SHP77 treated with DMSO at 0.1 percent for 48 hours (cell line): ENCODE results near the gene MYO5B.
A peak's percentile ranks its signal among the peaks of the same experiment; 100 is the strongest.
"Not testable (repeated sequence)": the region's sequence is repeated elsewhere in the genome, so short reads cannot be mapped to it uniquely, and the experiment has no call there.

Experiments used
- DNase-seq: peaks from one replicate; lab custom pipeline; 2025; lab: John Stamatoyannopoulos, UW

MYO5B gene

DNA sequence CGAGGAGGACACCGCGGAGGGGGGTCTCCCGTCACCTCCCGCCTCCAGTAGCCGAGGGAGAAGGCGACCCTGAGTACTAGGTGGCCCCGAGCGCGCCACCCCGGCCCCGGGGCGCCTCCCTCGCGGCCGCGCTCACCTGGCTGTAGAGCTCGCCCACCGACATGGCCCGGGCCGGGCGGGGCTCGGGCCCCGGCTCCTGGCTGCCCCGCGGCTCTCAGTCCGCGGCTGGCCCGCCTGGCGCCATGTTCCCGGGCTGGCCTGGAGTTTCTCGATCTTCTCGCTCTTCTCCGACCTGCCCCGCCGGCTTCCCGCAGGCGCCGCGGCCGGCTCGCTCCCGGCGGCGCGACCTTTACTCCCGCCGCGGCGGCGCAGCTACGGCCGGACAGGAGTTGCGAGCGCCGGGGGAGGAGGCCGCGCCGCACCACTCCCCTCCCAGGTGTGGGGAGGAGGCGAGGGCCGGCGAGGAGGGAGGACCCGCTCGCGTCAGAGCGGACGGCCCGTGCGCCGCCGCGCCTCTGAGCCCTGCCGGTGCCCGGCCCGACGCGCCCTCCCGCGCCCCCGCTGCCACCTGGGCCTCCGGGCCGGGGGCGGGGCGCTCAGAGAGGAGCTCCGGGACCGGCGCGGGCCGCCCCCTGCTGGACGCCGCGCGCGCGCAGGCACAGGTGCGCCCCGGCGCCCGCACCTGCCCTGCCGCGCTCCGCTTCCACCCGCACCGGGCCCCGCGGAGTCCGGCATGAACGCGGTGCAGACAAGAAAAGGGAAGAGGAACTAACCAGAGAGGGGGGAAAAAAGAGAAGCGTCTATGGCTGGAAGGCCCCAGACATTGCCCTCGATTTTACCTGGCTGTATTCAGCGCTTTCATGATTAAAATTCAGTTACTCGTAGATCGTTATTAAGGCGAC, at the start of gene MYO5B:
MYO5B (minus strand) TSS at position 517 of the 902 bp plus-strand sequence; CDS start at position 163, 354 bp downstream.
- DNase-seq: no peak

DNA sequence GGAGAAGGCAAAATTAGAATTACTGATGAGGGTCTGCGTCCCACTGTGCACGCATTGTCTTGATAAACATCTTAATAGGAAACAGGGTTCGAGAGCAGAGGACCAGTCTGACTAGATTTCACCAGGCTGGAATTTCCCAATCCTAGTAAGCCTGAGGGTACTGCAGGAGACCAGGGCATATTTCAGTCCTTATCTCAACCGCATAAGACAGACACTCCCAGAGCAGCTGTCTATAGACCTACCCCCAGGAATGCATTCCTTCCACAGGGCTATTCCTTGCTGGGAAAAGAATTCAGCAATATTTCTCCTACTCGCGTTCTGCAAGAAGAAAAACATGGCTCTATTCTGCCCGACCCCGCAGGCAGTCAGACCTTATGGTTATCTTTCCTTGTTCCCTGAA, 46.8 kb upstream of the MYO5B start:
- not testable (repeated sequence) for DNase-seq

DNA sequence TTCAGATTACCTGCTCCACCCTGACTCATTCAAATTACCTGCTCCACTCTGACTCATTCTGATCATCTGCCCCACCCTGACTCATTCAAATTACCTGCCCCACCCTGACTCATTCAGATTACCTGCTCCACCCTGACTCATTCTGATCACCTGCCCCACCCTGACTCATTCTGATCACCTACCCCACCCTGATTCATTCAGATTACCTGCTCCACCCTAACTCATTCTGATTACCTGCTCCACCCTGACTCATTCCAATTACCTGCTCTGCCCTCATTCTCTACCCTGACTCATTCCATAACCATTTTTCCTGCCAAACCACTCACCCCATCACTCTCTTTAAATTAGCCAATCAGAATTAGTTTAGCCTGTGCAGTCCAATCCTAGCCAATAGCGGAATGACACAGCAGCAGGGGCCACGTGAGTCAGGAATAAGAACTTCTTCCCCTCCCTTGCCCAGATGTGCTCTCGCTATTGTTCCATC, 45.2 kb upstream of the MYO5B start:
- no peak for DNase-seq

DNA sequence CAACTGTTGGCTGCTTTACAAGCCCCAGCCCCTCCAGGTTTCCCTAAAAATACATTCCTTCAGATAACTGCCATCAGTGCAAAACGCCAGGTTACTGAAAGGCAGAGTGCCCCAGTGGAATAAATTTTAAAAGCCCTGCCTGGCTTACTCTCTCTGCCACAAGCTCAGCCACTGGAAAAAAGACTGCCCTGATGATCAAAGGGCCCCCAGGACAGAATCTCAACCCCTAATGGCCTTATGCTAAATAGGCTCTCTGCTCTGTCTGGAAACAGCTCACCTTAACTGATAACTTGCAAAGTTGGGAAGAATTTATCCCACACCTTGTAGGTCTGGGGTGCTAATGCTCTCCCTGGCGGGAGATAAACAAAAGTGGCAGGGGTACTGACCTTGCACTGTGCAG, 37.5 kb upstream of the MYO5B start:
- no peak for DNase-seq

DNA sequence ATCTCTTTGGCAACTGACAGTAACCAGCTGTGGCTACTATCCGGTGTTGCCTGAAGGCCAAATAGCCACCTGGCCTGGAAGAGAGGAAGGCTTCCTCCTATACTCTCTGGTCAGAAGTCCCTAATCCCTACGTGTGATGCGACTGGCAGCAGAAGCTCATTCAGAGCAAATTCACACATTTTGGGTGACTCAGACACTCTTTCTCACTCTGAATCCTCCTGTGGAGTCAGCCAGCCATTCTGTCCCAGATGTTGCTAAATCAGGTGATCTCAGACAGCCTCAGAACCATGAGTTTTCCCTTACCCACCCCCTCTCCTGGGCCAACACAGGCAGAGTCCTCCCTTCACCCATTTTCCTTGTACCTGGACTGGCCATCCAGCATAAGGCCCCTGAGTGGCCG, 36.7 kb upstream of the MYO5B start:
- no peak for DNase-seq

DNA sequence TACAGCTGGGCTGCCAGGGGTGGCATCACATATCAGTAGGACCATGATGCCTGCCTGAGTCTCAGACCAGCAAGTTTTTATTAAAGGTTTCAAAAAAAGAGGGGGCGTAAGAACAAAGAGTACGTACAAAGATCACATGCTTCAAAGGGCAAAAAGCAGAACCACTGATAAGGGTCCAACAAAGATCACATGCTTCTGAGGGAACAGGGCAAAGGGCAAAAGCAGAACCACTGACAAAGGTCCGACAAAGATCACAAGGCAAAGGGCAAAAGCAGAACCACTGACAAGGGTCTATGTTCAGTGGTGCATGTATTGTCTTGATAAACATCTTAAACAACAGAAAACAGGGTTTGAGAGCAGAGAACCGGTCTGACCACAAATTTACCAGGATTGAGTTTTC, 25.3 kb upstream of the MYO5B start:
- not testable (repeated sequence) for DNase-seq

DNA sequence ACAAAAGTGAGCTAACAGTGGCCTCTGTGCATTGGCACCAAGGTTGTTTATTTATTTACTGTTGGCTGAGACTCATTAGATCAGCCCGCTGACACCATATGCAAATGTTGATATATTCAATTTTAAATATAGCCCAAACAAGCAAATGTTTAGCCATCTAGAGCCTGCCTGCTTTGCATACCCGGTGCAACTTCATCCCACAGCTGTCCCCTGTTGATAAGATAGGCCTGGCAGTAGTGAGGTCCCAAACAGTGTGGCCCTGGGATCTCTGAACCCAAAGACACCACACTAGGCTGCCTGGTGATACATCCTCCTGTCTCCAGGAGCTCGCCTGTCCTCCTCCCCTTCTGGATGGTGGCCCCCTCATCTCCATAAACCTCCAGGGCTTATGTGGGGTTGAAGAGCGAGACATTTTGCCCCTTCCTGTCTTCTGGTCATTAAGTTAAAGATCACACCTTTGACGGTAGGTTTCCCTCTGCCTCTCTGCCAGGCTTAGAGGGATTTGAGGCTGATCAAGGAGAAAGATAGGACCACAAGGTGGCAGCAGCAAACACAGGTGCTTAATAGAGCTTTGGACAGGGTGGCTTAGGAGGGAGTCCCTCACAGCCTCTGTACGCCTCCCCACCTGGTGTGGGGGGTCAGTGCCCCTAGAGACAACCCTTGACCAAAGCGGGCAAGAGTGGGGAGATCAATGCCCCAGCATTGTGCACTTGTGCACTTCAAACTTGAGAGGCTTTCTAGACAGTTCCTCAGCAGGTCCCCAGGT, 23.7 kb upstream of the MYO5B start:
- DNase-seq: no peak

DNA sequence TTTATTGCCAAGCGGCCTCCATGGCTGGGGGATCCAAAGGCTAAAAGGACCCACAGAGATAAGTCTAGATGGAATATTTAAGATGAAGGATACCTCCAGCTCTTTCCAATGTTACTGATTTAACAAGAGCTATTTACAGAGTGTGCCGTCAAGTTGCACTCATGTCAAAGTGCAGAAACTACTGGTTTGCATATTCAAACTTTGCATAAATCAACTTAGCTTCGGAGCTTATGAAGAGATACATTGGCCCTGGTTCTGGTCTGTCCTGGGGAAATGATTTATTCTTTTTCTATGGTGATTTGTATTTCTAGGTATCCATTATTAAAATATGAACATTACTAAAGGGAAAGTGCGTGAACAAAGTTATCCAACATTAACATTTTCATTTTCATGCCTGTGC, 14.4 kb upstream of the MYO5B start:
- DNase-seq: no peak

DNA sequence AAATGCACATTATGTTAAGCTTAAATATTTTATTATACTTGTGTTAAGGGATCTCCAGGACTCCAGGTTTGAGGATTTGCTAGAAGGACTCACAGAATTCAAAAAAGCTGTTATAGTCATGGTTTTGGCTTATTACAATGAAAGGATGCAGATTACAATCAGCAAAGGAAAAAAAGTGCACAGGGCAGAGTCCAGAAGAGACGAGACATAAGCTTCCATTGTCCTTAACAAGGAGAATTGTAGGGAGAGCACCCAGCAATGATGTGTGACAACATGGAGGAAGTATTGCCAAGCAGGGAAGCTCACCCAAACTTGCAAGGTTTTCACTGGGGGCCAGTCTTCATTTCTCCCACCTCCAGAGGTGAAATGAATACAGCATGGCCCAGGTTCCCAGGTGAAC, 12.8 kb upstream of the MYO5B start:
- no peak for DNase-seq

DNA sequence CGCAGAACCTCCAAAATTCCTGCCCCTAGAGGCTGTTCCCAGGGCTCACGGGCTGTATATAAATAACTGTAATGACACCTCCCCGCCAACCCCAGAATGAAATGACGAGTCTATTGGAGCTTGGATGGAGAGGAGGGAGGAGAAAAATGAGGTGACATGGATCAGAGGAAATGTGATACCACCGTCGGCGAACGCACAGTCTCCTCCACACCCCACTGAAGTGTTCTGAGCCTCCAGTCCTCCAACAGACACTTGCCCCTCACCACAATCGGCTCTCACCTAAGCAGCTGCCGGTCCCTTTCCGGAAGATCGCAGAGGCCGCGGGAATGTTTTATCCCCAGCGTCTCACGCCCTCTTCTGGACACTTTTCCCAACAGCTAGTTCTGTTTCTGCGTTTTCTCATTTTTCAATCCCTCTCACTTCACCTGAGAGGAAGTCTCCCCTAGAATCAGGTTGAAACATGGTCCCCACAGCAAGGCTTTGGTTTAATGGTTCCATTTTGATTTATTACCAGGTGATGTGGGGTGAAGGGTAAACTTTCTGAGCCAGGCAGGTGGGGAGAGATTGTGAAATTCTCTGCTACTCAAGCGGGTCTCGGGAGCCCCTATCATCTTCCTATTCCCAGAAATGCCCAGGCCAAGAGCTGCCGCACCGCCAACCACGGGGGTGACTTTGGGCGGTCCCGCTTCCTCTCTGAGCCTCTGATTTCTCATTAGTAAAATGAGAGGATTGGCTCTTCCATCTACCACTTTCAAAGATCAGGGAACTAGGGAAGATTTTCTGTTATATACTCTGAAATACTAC, 9.1 kb upstream of the MYO5B start:
- peak; percentile 22 for DNase-seq

DNA sequence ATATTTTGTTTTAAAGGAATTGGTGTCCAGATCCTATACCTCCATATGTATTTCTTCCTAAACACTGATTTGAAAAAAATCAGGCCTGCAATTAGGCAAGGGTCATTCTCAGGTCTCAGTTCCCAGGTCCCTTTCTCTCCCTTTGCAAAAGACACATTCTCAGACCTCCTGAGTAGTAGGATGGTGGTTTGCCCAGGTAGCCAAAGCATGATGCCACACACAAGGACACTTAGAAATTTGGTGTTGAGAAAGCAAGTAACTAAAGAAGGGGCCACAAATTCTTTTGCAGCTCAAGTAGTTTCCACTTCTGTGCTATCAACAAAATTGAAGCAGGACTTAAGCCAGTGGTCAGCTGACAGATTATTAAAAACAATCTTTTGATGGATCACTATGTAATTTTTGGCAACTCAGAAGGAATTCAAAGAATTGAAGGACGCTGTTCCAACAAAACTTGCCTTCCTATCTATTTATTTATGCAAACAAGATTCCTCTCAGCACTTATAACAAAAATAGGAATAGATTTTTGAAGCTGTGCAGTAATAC, 6.6 kb upstream of the MYO5B start:
- no peak for DNase-seq

DNA sequence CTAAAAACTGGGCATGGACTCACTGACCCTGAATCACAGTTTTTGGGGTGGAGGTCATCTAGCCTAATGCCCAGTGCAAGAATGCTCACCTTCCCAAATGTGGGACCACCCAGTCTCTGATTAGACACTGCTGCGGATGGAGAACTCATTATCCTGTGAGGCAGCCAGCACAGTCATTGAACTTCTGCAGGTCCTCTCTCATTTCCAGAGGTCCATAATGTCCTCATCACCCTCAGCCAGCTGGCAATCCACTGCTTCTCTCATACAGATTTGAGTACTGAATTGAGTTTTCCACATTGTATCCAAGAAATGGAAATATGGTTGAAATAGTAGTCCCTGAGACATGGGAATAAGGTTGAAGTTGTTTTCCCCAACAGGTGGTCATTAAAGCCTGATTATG, 5.0 kb upstream of the MYO5B start:
- no peak for DNase-seq

DNA sequence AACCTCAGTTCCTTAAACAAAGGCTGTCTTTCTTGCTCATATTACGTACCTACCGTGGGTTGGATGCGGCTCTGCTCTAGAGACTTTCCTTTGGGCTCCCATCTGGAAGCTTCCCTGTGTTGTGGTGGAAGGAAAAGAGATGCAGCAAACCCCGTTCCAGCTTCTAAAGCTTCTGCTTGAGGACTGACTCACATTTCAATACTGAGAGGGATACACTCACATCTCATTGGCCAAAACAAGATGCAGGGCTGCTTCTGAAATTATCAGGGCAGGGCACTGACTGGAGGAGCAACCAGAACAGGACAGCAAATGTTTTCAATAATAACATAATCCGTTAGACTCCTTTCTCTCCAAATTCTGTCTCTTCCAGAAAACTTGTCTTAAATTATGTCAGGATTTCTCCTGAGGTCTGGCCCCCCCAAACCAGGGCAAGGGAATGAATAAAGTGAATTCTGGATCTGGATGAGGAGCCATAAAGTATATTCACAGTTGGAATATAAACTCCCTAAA, 4.5 kb upstream of the MYO5B start:
- no peak for DNase-seq

DNA sequence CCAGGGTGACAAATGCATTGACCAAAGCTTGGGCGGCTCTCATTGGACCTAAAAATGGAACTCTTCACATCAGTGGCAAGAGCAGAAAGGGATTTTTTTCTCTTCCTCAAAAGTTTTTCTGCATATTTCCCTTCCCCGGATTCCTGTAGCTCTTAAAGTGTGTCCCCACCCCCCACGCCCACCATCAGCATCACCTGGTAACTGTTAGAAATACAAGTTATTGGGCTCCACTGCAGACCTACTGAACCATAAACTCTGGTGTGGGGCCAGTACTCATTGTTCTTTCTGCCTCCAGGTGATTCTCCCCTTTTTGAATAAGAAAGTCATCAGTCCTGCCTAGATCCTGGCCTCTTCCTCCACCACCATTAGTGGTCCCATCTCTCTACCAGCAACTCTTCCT, 1.3 kb upstream of the MYO5B start:
- DNase-seq: no peak

DNA sequence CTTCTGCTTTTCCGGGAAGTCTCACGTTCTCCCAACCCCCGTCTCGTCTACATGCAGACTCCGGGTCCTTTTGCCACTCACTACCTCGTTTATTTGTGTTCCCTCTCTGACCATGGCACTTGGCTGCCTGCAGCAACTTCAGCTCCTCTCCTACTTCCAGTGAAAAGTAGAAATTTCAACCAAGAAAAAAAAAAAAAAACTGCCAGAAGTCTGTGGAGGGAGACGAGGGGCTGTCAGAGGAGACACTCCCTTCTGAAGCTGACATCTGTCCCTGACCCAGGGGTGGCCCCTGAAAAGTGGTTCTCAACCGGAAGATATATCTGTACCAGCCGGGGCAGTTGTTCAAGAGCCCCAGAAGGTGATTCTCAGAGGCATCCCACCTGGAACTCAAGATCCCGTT, 742 bp upstream of the MYO5B start:
- no peak for DNase-seq

DNA sequence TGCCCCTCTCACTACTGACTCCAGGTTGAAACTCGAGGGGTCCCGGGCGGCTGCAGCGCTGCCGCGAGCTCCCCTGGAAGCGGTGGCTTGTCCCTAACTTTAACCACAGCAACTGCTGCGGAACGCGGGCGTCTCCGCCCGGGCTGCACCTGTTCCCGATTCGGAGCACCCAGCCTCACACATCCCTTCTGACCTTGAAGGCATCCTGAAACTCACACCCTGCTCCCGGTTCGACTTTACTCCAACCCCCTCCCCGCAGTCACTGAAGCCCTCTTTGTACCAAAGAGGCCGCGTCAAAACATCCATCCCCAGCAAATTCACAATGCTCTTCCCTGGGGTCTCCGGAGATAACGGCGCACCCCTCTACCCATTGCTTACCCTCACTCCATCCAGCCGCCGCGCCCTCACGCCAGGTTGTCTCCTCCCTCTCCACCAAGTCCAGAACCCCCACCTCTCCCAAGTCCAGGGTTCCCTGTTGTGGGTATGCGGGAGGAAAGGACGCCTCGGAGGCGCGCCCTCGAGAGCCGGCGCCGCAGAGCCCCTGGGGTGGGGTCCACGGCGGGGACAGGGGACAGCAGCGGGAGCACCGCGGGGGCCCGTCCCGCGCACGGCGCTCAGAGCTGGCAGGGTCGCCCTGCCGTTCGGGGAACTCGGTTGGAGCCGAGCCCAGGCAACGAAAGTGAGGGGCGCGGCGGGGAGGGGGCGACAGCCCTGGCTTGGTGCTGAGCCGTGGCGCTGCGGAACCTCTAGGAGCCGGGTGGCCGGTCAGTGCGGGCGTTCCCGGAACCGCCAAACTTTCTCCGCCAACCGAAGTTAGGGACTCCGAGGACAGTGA, 934 bp downstream of the MYO5B start:
- no peak for DNase-seq

DNA sequence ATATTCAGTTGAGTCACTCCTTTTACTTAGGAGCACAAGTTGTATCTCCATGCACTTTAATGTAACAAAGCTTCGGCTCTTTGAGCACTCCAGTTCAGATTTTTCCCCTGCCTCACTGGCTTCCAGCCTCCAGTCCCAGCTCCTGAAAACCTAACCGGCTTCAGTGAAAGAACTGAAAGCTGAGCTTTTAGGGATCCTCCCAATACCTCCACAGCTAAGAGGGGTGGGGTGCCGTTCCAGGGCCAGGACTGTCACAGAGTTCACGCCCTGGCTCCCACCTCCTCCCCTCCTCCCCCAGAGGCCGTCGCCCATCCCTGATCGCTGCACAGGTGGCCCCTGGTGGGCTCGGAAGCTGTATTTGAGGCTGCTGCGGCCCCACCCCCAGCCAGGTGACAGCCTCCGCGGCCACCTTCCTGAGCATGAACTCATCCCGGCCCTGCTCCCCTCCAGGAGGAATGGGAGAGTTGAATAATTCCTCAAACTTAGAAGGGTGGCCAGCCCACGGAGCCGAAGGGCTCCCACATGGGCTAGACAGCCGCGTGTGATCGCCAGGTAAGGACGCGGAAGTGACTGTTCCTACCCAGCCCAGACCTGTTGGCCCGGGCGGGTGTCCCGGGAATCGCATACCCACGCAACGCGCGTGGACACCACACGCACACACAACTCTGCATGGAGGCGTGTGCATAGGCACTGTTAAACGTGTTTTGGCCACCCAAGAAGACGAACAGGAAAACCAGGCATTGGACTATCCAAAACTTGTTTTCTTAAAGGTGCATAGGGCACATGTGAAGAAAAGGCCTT, 1.8 kb downstream of the MYO5B start:
- DNase-seq: no peak

DNA sequence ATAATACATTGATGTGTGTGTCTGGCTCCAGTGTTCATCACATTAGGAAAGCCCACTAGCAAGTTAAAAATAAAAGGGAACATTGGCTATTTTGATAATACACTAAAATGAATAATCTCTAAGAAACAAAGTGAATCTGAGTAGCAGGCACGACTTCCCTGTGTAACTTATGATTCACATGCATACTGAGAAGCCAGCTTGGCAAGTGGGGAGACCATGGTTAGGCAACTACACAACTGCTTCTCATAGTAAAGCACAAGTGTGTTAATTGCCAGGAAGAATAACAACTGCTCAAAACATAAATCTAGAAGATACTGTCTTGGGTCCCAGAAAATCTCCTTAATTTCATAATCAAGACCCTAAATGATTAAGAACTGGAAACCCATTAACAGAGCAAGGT, 4.0 kb downstream of the MYO5B start:
- no peak for DNase-seq

DNA sequence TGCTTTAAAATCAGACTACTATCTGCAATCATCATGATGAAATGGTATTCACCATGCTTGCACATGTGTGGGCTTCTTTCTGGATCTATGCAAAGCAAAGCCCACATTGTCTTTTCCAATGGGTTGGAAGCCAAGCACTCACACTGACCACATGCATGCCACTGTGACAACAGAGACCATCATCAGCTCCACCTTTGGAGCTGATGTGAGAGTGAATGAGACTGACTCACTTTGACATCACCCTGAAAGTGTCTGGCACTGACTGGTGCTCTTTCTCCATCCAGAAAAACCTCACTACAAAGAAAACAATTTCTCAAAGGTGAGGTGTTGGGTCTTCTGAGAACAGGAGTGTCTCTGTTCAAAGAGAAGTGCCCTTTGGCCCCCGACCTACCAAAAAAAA, 4.7 kb downstream of the MYO5B start:
- DNase-seq: no peak

DNA sequence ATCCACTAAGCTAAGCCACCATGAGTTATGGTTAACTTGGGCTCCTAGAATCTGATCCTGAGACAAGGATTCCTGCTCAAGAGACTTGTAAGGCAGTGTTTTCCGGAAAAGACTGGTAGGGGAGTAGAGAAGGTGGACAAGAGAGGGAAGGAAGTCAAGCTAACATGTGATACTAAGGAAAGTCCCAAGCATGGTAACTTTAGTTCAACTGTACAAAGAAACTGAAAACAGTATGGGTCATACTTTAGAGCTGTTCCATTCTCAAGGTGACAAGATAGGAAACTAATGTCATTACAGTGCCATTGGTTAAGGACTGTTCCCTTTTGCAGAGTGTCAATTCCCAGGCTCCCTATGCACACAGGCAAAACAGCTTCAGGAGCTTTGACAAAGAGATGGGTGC, 5.8 kb downstream of the MYO5B start:
- DNase-seq: no peak
